ENCODE data around the gene DMC1.

DNA sequence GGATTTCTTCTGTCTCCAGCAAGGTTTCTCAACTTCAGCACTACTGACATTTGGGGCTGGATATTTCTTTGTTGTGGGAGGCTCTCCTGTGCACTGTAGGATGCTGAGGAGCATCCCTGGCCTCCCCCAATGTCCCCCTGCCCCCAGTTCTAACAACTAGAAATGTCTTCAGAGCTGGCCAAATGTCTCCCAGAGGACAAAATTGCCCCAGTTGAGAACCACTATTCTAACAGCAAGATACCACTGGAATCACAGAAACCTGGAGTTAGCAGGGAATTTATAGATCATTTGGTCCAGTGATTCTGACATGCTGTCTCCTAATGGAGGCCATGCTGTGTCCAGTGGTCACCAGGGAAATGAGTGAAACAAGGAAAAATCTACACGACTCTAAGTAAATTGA lies 32.2 kb upstream of the DMC1 start:
- TF ChIP-seq, protein P1, sequence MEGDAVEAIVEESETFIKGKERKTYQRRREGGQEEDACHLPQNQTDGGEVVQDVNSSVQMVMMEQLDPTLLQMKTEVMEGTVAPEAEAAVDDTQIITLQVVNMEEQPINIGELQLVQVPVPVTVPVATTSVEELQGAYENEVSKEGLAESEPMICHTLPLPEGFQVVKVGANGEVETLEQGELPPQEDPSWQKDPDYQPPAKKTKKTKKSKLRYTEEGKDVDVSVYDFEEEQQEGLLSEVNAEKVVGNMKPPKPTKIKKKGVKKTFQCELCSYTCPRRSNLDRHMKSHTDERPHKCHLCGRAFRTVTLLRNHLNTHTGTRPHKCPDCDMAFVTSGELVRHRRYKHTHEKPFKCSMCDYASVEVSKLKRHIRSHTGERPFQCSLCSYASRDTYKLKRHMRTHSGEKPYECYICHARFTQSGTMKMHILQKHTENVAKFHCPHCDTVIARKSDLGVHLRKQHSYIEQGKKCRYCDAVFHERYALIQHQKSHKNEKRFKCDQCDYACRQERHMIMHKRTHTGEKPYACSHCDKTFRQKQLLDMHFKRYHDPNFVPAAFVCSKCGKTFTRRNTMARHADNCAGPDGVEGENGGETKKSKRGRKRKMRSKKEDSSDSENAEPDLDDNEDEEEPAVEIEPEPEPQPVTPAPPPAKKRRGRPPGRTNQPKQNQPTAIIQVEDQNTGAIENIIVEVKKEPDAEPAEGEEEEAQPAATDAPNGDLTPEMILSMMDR (IDR thresholded peaks at IDR 0.05): no peak
- TF ChIP-seq EP300 (IDR thresholded peaks at IDR 0.05) (no peak), POLR2A (IDR thresholded peaks at IDR 0.05) (no peak)

Data from ovary (tissue), 3 donors.